Nephron progenitor cell (in vitro differentiated cells): ENCODE measurements around the gene CDK15.

Experiments
- DNase-seq: peaks from one replicate; pipeline ENCODE4 v3.0.0; 2021
- H3K27ac Mint-ChIP-seq: 2 replicates; pipeline ENCODE4 v1.8.0; 2021; ENCODE audit warnings: mild to moderate bottlenecking, moderate library complexity, mixed read lengths
- H3K27me3 Mint-ChIP-seq: 2 replicates; pipeline ENCODE4 v1.8.0; 2021; ENCODE audit warnings: mild to moderate bottlenecking, low read depth, mixed read lengths; ENCODE audit not compliant: poor library complexity
- H3K36me3 Mint-ChIP-seq: 2 replicates; pipeline ENCODE4 v1.8.0; 2021; ENCODE audit warnings: low read depth, mixed read lengths
- H3K4me1 Mint-ChIP-seq: 2 replicates; pipeline ENCODE4 v1.8.0; 2021; ENCODE audit warnings: mixed read lengths
- H3K4me3 Mint-ChIP-seq: 2 replicates; pipeline ENCODE4 v1.8.0; 2021; ENCODE audit warnings: mild to moderate bottlenecking, moderate library complexity, mixed read lengths
- H3K9me3 Mint-ChIP-seq: 2 replicates; pipeline ENCODE4 v1.8.0; 2021; ENCODE audit warnings: mild to moderate bottlenecking, moderate library complexity, mixed read lengths
- CTCF ChIP-seq: fragments of 200-600 bp; sonication (generic); IDR thresholded peaks from 2 replicates; pipeline ENCODE4 v1.5.0; 2021; ENCODE audit warnings: antibody characterized with exemption

Gene CDK15

GRCh38 chr2:201938156-201938775 is 131.9 kb downstream of the CDK15 start:
- Mint-ChIP-seq H3K36me3 (peaks cover 24% of the 10 kb centered on the region), H3K4me1 (peaks cover 91% of the 10 kb centered on the region), H3K9me3 (peaks cover 18% of the 10 kb centered on the region), H3K27me3 (peaks cover 3% of the 10 kb centered on the region), H3K4me3 (peak overlapping the region; percentile 47), H3K27ac (peak overlapping the region; percentile 97)
- no peak for DNase-seq
- TF ChIP-seq CTCF = no peak

- no peak for DNase-seq
- Mint-ChIP-seq H3K36me3 (peaks cover 24% of the 10 kb centered on the region), H3K27me3 (peaks cover 3% of the 10 kb centered on the region), H3K4me3 (no peak overlapping the region), H3K4me1 (peaks cover 91% of the 10 kb centered on the region), H3K9me3 (peaks cover 18% of the 10 kb centered on the region), H3K27ac (peak overlapping the region; percentile 97)
- TF ChIP-seq CTCF = no peak
Observed at GRCh38 chr2:201938781-201939180, 132.4 kb downstream of the CDK15 start.

- peaks cover 19% of the 10 kb centered on the region for H3K36me3 Mint-ChIP-seq
- peak; percentile 47 for DNase-seq
- H3K4me1 Mint-ChIP-seq = peaks cover 83% of the 10 kb centered on the region
- peak overlapping the region; percentile 97 for H3K27ac Mint-ChIP-seq
- peaks cover 3% of the 10 kb centered on the region for H3K27me3 Mint-ChIP-seq
- TF ChIP-seq CTCF = no peak
- H3K9me3 Mint-ChIP-seq = peaks cover 12% of the 10 kb centered on the region
- H3K4me3 Mint-ChIP-seq = peak overlapping the region; percentile 28
Observed at GRCh38 chr2:201939453-201939941, 133.2 kb downstream of the CDK15 start.

GRCh38 chr2:201942531-201942930 is 136.2 kb downstream of the CDK15 start:
- Mint-ChIP-seq H3K4me1 (peaks cover 63% of the 10 kb centered on the region), H3K4me3 (no peak overlapping the region), H3K9me3 (no peaks in the 10 kb centered on the region), H3K36me3 (peaks cover 7% of the 10 kb centered on the region), H3K27ac (no peak overlapping the region), H3K27me3 (peaks cover 8% of the 10 kb centered on the region)
- no peak for TF ChIP-seq CTCF
- no peak for DNase-seq
